ENCODE measurements around the gene PTCSC3.

The PTCSC3 gene

GRCh38 chr14:36176524-36176923 lies at the start of gene PTCSC3:
Gene PTCSC3, minus strand, starts transcription at chr14:36176722.
- no peak for DNase-seq

GRCh38 chr14:36226164-36226563 lies 49.6 kb upstream of the PTCSC3 start:
- no peak for DNase-seq

- no peak for DNase-seq
These were observed 47.7 kb upstream of the PTCSC3 start for GRCh38 chr14:36224176-36224575.

GRCh38 chr14:36223558-36223957 lies 47.0 kb upstream of the PTCSC3 start:
- DNase-seq: no peak

- DNase-seq: no peak
These were observed 46.5 kb upstream of the PTCSC3 start for GRCh38 chr14:36222952-36223468.

GRCh38 chr14:36222337-36222736 lies 45.8 kb upstream of the PTCSC3 start:
- no peak for DNase-seq

GRCh38 chr14:36221112-36221511 lies 44.6 kb upstream of the PTCSC3 start:
- DNase-seq: no peak

GRCh38 chr14:36217732-36218131 lies 41.2 kb upstream of the PTCSC3 start:
- DNase-seq: no peak

- no peak for DNase-seq
These were observed 40.5 kb upstream of the PTCSC3 start for GRCh38 chr14:36217027-36217426.

- no peak for DNase-seq
These were observed 38.7 kb upstream of the PTCSC3 start for GRCh38 chr14:36215217-36215598.

- no peak for DNase-seq
These were observed 38.1 kb upstream of the PTCSC3 start for GRCh38 chr14:36214476-36215216.

- DNase-seq: no peak
These were observed 36.5 kb upstream of the PTCSC3 start for GRCh38 chr14:36212987-36213386.

GRCh38 chr14:36212577-36212976 lies 36.1 kb upstream of the PTCSC3 start:
- DNase-seq: no peak

- DNase-seq: peak; percentile 96
These were observed 32.3 kb upstream of the PTCSC3 start for GRCh38 chr14:36208690-36209278.

GRCh38 chr14:36207500-36207899 lies 31.0 kb upstream of the PTCSC3 start:
- DNase-seq: no peak

- DNase-seq: no peak
These were observed 28.0 kb upstream of the PTCSC3 start for GRCh38 chr14:36204461-36205073.

GRCh38 chr14:36198378-36198777 lies 21.9 kb upstream of the PTCSC3 start:
- no peak for DNase-seq

- DNase-seq: peak; percentile 92
These were observed 18.1 kb upstream of the PTCSC3 start for GRCh38 chr14:36194663-36195062.

- DNase-seq: no peak
These were observed 16.0 kb upstream of the PTCSC3 start for GRCh38 chr14:36192530-36192929.

- no peak for DNase-seq
These were observed 6.9 kb upstream of the PTCSC3 start for GRCh38 chr14:36183402-36183801.

GRCh38 chr14:36181417-36181816 lies 4.9 kb upstream of the PTCSC3 start:
- no peak for DNase-seq

- DNase-seq: no peak
These were observed 967 bp upstream of the PTCSC3 start for GRCh38 chr14:36177489-36177888.

- no peak for DNase-seq
These were observed 1.6 kb downstream of the PTCSC3 start for GRCh38 chr14:36174767-36175424.

GRCh38 chr14:36173161-36173560 lies 3.4 kb downstream of the PTCSC3 start:
- no peak for DNase-seq
